ENCODE measurements around the gene COA4.

DNA sequence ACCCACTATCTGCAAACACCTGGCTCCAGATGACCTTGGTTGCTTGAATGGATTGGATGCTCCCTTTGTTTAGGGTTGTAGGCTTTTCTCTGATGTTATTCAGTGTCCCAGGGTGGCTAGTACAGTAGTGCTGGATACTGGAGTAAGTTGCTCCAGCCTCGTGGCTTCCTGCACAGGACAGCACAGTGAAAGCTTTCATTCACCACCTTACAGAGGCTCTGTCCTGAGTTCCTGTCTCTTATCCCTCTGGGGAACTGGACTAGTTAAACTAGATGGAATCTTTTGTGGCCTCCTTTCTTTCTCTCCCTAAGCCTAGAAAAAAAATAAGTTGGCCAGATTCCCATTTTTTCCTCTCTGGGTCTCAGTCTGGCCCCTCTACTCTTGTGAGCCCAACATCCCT lies 46.4 kb downstream of the COA4 start:
- TF ChIP-seq, protein P1, sequence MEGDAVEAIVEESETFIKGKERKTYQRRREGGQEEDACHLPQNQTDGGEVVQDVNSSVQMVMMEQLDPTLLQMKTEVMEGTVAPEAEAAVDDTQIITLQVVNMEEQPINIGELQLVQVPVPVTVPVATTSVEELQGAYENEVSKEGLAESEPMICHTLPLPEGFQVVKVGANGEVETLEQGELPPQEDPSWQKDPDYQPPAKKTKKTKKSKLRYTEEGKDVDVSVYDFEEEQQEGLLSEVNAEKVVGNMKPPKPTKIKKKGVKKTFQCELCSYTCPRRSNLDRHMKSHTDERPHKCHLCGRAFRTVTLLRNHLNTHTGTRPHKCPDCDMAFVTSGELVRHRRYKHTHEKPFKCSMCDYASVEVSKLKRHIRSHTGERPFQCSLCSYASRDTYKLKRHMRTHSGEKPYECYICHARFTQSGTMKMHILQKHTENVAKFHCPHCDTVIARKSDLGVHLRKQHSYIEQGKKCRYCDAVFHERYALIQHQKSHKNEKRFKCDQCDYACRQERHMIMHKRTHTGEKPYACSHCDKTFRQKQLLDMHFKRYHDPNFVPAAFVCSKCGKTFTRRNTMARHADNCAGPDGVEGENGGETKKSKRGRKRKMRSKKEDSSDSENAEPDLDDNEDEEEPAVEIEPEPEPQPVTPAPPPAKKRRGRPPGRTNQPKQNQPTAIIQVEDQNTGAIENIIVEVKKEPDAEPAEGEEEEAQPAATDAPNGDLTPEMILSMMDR (IDR thresholded peaks at IDR 0.05; ENCODE audit: insufficient read depth, low read length, poor library complexity, severe bottlenecking): no peak
- no peak for TF ChIP-seq EZH2phosphoT487 (conservative IDR thresholded peaks at IDR 0.05; ENCODE audit: low read length)

Measured in SU-DHL-6 (cell line).